T-helper 2 cell (primary cell): ENCODE measurements around the gene PLD1.
"Not testable (repeated sequence)": the region's sequence is repeated elsewhere in the genome, so short reads cannot be mapped to it uniquely, and the experiment has no call there.

ENCODE experiments used
- DNase-seq, 5 experiments: peaks; one replicate each; pipeline versions ENCODE4 v3.0.0 to v3.0.0-alpha.2; 2012 to 2022
- total RNA-seq, 2 donors: gene quantifications; one replicate each; lab custom pipeline; 2026; lab: John Stamatoyannopoulos, UW

PLD1 gene, protein sequence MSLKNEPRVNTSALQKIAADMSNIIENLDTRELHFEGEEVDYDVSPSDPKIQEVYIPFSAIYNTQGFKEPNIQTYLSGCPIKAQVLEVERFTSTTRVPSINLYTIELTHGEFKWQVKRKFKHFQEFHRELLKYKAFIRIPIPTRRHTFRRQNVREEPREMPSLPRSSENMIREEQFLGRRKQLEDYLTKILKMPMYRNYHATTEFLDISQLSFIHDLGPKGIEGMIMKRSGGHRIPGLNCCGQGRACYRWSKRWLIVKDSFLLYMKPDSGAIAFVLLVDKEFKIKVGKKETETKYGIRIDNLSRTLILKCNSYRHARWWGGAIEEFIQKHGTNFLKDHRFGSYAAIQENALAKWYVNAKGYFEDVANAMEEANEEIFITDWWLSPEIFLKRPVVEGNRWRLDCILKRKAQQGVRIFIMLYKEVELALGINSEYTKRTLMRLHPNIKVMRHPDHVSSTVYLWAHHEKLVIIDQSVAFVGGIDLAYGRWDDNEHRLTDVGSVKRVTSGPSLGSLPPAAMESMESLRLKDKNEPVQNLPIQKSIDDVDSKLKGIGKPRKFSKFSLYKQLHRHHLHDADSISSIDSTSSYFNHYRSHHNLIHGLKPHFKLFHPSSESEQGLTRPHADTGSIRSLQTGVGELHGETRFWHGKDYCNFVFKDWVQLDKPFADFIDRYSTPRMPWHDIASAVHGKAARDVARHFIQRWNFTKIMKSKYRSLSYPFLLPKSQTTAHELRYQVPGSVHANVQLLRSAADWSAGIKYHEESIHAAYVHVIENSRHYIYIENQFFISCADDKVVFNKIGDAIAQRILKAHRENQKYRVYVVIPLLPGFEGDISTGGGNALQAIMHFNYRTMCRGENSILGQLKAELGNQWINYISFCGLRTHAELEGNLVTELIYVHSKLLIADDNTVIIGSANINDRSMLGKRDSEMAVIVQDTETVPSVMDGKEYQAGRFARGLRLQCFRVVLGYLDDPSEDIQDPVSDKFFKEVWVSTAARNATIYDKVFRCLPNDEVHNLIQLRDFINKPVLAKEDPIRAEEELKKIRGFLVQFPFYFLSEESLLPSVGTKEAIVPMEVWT
- total RNA-seq, result 0 to 5.9 reads per million in 2 donors

DNA sequence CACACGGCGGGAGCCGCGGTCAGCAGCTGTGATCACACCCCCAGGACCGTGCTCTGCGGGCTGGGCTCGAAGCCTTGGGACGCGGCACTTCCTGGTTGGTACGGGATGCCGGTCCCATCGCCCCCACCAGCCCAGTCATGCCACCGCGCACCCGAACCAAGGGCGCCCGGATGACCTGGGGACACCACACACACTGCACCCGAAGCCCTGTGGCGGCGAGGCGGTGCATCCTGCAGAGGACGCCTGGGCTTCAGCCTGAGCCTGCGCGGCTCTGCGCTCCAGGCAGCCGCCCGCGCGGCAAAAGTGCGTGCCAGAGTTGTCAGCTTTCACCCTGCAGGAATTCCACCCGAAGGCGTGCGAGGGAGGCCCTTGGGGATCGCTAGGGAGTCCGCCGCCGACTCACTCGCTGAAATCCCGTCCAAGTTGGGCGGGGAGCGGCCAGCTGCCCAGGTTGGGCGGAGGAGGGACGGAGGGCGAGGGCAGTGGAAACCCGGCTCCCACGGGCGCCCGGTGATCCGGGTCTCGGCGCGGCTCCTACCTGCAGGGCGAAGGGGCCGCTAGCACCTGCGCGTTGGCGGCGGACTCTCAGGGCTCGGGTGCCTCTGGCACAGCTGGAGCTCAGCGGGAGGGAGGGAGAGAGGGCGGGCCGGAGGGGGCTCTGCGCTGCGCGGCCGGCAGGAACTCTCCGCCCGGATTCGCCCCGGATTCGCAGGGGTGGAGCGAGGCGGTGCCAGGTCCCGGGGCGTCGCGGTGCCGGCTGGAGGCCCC is at the start of gene PLD1:
Gene PLD1 (minus strand): TSS at position 623 of the 768 bp plus-strand sequence. CDS start 72,432 bp downstream, outside the sequence.
- peak; percentile 6 to 85 (median 37) for DNase-seq

DNA sequence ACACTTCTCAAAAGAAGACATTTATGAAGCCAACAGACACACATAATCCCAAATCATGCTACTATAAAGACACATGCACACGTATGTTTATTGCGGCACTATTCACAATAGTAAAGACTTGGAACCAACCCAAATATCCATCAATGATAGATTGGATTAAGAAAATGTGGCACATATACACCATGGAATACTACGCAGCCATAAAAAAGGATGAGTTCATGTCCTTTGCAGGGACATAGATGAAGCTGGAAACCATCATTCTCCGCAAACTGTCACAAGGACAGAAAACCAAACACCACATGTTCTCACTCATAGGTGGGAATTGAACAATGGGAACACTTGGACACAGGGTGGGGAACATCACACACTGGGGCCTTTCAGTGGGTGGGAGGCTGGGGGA is 48.5 kb upstream of the PLD1 start:
- not testable (repeated sequence) for DNase-seq

DNA sequence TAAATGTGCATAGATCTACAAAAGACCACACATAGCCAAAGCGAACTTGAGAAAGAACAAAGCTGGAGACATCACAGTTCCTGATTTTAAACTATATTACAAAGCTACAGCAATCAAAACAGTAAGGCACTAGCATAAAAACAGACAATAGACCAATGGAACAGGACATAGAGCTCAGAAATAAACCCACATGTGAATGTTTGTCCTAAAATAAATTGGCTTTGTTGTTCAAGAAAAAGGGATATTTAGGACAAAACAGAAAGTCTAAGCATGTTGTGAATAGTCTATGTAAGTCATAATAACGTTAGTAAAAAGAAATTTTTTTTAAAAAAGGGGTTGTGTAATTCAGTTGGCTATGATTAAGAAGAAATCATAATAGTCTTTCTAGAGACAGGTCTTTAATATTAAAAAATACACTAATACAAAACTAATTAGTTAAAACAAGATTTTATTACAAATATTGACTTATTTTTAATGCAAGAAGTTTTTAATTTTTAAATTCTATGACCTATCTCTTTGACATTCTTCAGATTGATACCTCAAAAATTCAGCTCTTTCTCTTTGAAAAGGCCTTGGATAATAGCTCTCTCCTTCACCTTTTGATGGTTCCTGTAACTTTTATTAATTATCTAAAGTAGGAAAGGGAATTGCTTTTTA is 44.5 kb upstream of the PLD1 start:
- no peak for DNase-seq

DNA sequence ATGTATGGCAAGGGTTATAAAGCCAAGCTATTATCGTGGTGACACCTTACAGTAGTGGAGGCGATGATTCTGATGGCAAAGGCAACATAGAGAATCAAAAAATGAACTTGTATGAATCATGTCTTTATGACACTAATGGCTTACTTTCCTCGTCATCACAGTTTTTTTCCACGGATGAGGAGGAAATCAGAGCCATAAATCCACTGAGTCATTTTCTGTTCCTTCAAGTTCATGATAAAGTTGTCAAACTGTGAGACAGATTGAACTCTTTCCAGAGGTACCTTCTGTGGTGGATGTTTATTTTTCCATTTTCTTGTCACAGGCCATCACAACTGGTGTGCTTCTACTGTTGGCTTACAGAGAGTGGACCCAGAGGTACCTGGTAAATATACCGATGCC is 41.4 kb upstream of the PLD1 start:
- DNase-seq, result no peak

DNA sequence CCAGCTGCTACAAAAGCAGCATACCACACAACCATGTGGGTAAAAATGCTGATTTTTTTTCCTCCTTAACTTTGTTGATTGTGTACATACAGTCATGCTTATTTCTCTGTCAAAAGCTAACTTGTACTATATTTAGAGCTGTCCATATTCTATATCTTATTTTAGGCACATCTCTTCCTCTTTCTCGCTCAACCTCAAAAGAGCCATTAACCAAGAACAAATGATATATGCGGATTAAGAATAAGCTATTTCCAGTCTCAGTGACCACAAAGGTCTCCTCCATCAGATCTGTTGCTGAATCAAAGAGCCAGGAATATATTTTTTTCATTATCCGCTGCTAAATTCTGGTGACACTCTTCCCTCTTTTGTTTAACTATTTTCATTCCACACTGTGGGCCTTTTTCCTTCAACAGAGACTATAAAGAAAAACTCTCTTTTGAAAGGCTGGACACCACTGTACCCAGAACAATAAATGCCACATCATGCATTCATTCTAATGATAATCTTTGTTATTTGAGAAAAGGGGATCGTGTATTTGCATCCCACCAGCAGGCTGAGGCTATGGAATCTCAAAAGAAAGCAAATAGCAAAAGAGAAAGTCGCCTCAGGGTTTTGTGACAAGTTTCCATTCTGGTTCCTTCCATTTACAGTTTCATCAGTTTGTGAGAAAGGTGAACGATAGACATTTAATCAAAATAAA is 40.8 kb upstream of the PLD1 start:
- no peak for DNase-seq

DNA sequence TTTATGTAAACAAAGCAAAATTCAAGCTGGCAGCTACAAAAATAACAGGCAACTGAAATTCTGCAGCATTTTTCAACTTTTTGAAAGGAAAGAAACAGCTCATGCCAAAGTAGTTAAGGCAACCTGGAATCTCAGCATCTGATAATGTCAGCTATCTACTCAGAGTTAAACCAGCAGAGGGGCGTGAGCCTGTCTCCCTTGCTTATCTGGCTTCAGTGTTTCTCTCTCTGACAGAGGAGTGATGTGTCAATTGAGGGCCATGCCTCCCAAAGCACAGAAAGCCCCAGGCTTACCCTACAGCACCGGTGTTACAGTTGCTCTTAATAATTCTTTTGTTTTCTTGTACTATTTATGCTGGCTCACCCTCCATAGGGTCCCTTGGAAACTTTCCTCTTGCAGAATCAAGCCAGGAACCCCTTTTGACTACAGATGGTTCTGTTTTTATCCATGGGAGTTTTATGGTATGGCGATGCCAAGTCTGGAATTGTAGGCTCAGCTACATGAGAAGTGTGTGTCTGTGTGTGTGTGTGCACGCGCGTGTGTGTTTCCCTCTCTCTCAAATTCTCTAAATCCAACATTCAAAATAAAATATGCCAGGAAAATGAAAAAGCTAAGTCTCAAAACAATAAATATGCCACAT is 40.2 kb upstream of the PLD1 start:
- DNase-seq, result no peak

DNA sequence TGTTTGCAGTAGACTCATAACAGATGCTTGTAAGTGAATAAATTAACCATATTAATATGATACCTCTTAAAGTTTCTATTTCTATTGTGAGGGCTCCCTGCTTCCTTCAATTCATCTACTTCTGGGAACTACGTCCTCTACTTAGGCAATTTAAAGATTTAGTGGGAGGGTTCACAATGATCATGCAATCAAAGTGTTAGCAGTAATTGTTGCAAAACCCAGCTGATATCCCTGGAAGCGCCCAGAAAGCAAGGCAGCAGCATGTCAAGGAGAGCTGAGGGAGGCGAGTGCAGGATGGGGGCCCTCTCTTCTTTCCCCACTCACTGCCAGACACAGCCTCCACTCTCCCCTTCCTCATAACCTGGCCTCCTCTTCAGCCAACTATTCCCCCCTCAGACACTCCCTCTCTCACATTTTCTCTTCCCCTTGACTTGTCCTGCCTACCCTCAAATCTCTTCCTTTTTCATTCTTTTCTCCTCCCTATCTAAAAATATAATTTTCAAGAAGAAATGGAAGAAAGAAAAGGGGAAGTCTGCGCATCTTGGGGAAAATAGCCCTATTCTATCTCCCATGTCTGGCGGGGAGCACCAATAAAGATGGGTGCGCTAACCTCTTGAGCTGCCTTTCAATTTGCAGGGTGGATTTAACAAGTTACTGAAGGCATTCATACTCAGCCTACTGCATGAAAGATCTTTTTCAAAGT is 39.5 kb upstream of the PLD1 start:
- no peak for DNase-seq

DNA sequence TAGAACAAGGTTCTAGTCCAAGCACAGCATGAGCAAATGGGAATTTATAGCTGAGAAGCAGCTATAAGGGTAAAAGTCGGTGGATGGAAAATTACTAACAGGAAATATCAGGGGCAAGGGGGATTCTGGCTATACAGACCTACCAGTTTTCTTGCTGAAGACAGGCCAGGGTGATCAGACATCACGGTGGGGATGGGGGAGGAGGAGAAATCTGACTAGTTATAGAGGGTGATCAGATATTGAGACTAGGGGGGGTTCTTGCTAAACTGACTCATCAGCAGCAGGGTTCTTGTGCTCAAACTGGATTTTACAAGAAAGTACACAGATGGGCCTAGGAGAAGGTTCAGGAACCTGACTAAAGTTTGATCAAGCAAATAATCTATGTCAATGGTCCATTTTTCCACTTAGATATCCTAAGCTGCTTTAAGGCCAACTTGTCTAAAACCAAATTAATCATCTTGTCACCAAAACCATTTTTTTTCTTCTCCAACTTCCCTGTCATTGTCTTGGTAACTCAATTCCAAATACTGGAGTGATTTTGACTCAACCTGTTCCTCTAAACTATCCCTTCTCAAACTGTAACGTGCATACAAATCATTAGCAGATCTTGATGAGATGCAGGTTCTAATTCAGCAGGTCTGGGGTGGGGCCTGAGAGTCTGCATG is 37.4 kb upstream of the PLD1 start:
- no peak for DNase-seq

DNA sequence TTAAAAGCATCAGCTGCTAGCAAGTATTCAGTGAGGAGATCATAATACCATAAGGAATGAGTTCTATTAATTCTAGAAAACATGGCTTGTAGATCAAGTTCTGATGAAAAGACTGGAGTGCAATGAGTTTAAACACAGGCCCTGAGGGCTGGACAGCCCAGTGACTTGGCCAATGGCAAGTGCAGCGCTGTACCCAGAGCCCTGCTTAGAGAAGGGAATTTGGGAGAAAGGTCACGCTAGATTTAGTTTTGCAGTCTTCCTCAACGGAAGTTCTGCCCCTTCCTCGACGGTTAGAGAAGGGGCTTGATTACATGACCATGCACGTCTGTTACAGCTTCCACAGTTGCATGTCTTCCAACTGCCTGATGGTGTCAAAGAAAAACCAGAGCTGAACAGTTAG is 36.9 kb upstream of the PLD1 start:
- DNase-seq, result no peak

DNA sequence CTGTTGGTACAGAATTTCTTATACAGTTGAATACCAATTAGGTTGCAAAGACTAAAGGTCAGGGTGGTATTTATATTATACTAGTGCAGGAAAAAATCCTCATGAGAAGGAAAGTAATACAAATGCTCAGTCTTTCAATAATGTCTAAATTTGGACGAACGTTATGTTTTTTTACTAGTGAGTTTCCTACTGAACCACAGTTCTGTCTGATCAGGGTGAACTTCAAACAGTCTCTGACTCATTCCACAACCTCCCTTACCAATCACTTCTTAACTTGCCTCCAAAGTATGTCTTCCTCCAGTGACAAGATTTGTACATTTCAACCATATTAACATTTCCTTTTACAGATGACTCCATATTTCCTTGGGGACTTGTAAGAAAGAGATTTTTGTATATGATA is 36.3 kb upstream of the PLD1 start:
- DNase-seq, result peak in 1 of 5 experiments; percentile 91

DNA sequence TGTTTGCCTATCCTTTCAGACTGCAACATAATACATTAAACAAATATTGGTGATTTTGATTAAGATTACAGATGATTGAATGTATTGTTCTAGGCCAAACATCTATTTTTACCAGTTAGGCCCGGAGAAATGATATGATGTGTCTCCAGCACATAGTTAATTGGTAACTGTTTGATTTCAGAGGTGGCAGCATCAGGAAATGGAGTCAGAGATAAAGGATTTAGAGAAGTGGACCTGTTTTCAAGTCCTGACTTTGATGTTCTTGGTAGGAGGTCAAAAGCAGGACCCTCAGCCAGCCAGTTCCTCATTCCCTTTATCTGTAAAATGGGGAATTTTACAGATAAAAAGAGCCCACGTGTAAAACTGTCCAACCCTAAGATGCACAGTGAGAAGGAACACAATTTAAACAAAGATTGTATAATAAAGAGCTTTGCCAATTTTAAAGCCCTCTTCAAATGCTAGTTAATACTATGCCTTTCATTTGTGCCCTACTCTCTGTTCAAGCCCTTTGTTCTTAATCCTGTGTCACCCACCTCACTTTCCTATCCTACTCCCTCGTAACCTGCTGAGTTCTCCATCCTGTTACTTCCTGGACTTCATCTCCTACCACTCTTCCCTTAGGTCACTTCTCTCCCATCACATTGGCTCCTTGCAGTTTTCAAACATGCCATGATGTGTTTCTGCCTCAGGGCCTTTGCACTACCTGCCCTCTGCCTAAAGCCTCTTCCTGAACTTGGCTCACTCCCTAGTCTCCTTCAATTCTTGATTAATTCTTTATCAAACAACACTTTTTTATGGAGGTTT is 35.4 kb upstream of the PLD1 start:
- no peak for DNase-seq

DNA sequence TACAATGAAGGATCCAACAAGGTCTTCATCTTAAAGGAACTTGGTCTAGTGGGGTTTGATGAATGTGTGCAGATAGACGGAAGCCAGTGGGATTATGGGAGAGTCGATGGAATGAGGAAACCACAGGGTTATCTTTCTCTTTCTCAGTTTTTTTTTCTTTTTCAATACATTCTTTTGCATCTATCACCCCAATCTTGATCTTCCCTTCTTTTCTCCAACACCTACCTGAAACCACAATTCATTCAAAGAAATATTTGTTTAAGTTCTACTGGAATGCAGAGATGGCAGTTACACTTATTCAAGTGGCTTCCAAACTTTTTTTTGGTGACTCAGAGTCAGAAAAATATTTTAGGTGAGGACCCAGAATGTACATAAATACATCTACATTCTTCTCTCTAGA is 34.6 kb upstream of the PLD1 start:
- DNase-seq, result no peak

DNA sequence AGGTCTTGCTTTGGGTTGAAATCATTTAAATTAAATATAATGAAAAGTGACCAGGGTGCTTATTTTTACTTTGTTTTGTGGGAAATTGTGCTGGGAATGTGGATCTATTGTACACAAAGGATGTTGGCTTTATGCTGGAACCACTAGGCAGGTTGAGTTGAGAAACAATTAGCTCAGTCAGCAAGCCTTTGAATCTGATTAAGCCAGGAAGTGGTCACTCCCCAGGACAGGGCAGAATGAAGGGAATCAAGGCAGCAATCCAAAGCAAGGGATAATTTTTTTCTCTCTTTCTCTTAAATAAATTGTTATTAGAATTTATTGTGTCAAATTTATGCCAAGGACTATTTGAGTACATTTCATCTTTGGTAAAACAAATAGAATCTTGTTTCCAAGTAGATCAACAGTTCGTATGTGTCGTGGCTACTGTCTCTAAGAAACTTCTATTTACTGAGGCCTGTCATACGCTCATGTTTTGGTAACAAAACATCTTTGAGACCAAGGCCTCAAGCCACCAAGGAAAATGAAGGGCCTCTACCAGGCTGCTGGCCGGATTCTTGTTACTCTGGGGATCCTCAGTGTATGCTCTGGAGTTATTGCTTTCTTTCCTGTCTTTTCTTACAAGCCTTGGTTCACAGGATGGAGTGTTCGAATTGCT is 32.7 kb upstream of the PLD1 start, which contains the start of gene TMEM212:
Gene TMEM212 (plus strand): TSS at position 486 of the 655 bp plus-strand sequence. CDS start 35 bp downstream, at position 521.
- DNase-seq, result no peak

DNA sequence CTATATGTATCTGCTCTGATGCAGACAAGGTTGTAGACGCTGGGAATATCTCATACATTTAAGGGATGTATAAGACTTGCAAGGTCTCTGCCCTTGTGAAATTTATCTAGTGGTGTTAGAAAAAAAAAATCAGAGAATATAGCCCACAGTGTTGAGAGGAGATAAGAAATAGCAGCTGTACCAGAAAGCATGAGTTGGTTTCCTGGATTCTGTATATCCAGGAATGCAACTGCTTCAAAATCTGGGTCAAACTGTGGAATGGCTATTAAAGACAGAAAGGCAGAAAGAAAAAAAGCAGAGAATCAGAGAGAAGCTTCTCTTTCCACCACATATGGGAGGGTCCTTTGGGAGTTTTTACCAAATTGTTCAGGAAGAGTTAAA is 31.3 kb upstream of the PLD1 start:
- no peak for DNase-seq

DNA sequence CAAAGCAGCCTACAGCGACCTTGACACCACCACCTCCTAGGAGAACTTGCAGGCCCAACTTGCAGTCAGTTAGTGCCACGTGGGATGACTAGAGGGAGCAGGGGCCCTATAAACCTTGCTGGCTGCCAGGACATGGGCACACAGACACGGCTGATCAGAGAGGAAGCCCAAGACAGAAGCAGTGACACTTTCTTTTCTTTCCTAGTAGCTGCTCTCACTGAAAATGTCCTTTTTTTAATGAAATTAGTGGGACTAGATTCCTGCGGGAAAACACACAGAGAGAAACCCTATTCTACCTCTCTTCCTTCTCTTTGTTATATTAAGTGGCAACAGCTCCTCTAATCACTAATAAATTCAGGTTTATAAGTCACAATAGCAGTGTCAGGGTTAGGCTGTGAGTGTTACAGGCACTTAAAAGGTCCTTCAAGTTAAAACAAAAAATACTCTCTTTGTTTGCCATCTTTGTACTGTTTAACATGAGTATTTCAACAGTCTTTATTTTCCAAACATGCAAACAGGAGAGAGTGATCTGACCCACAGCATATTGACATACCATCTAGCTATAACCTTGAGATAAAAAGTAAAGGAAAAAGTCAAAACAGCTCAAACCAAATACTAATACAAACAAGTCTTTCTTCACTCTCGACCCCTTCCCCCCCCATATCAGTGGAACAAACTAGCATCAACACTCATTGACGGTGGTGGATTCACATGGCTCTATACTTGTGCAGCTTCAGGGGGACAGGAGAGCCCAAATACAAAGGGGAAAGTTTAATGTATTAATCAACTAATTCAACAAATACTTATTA is 30.7 kb upstream of the PLD1 start:
- DNase-seq, result no peak

DNA sequence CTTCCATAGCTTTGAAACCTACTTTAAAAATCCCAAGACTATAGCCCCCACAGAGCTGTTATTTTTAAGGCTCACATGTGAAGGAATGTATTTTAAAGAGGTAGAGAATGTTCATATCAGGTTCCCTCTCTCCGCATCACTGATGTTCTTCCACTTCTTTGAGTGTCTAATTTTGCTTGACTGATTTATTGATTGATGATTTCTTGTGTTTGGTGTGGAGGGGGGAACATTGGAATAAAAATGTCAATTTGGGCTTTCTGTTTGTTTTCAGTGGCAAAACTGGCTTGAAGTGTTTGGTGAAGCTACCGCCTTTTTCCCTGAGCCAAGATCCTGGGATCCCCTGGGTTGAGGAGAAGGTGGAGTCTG is 30.1 kb upstream of the PLD1 start:
- DNase-seq, result no peak

DNA sequence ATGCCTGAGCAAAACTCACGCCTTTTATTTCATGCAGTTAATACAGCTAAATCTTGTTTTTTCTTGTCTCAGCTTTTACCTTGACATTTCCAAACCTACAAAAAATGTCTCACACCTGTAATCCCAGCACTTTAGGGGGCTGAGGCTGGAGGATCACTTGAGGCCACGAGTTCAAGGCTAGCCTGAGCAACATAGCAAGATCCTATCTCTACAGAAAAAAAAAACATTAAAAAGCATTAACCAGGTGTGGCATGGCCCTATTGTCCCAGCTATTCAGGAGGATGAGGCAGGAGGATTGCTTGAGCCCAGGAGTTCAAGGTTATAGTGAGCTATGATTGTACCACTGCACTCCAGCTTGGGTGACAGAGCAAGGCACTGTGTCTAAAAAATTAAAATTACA is 29.0 kb upstream of the PLD1 start:
- DNase-seq, result no peak
